ENCODE results near the gene DLST. TPM values are rescaled to one million over a fixed set of nuclear protein-coding genes. Genes with fewer than 3 reads are reported as not detected.
A peak's percentile ranks its signal among the peaks of the same experiment; 100 is the strongest.

The DLST gene
- total RNA-seq, 4 donors from 2014 or later: 80.9 to 91.6 (median 83.5) TPM

- DNase-seq: no peak
- Histone ChIP-seq H3K4me3 (replicated peaks in 1 of 3) (no peak overlapping the region), H3K27ac (peak overlapping the region; percentile 69 to 75 (median 74)), H3K4me1 (peaks cover 17 to 28% of the 10 kb centered on the region in 2 donors), H3K9me3 (no peaks in the 10 kb centered on the region), H3K27me3 (no peaks in the 10 kb centered on the region), H3K36me3 (no peaks in the 10 kb centered on the region)
- no peak for TF ChIP-seq POLR2A (IDR thresholded peaks at IDR 0.05)
- no peak for TF ChIP-seq CTCF (IDR thresholded peaks at IDR 0.05)
- WGBS, 2 donors: 87 to 88% methylated on average over 4 to 5 of the region's 5 CpGs
- intact Hi-C loops (cut with DNase I): loop anchor here (10.0 kb wide), 1 partner anchor 168 kb away; no protein-coding TSS in a partner anchor
These were observed 35.4 kb downstream of the DLST start for GRCh38 chr14:74917178-74917543.

- no peaks in the 10 kb centered on the region for H3K36me3 ChIP-seq
- peak; percentile 90 for DNase-seq
- no peaks in the 10 kb centered on the region for H3K9me3 ChIP-seq
- peaks cover 17 to 31% of the 10 kb centered on the region in 2 donors for H3K4me1 ChIP-seq
- peak overlapping the region; percentile 69 to 75 (median 74) for H3K27ac ChIP-seq
- WGBS, 2 donors: 24 to 38% methylated on average over 13 of the region's 13 CpGs
- no peak overlapping the region for H3K4me3 ChIP-seq (replicated peaks in 1 of 3)
- H3K27me3 ChIP-seq: no peaks in the 10 kb centered on the region
- intact Hi-C loops (cut with DNase I): loop anchor here (10.0 kb wide), 1 partner anchor 167 kb away; no protein-coding TSS in a partner anchor
- TF ChIP-seq POLR2A (IDR thresholded peaks at IDR 0.05): no peak
- no peak for TF ChIP-seq CTCF (IDR thresholded peaks at IDR 0.05)
These were observed 35.9 kb downstream of the DLST start for GRCh38 chr14:74917646-74918081.

- TF ChIP-seq POLR2A (IDR thresholded peaks at IDR 0.05) (no peak), CTCF (IDR thresholded peaks at IDR 0.05) (no peak)
- Histone ChIP-seq H3K9me3 (no peaks in the 10 kb centered on the region), H3K4me3 (replicated peaks in 1 of 3) (no peak overlapping the region), H3K27ac (peak overlapping the region in 2 of 3 donors; percentile 74 to 75), H3K27me3 (no peaks in the 10 kb centered on the region), H3K36me3 (no peaks in the 10 kb centered on the region), H3K4me1 (peaks cover 17 to 38% of the 10 kb centered on the region in 2 donors)
- no peak for DNase-seq
- intact Hi-C loops (cut with DNase I): loop anchor here (10.0 kb wide), 1 partner anchor 166 kb away; no protein-coding TSS in a partner anchor
- 93 to 96% methylated on average over 9 of the region's 9 CpGs for WGBS, 2 donors
These were observed 36.7 kb downstream of the DLST start for GRCh38 chr14:74918380-74918779.

- 90 to 92% methylated on average over 16 to 20 of the region's 22 CpGs for WGBS, 2 donors
- Histone ChIP-seq H3K27ac (no peak overlapping the region), H3K36me3 (no peaks in the 10 kb centered on the region), H3K27me3 (no peaks in the 10 kb centered on the region), H3K4me1 (peaks cover 17 to 35% of the 10 kb centered on the region in 2 donors), H3K9me3 (no peaks in the 10 kb centered on the region), H3K4me3 (replicated peaks in 1 of 3) (no peak overlapping the region)
- TF ChIP-seq CTCF (IDR thresholded peaks at IDR 0.05) (no peak), POLR2A (IDR thresholded peaks at IDR 0.05) (no peak)
- intact Hi-C loops (cut with DNase I): loop anchor here (10.0 kb wide), 1 partner anchor 165 kb away; no protein-coding TSS in a partner anchor
- no peak for DNase-seq
These were observed 37.9 kb downstream of the DLST start for GRCh38 chr14:74919421-74920165.

- intact Hi-C loops (cut with DNase I): no loop called here
- Histone ChIP-seq H3K36me3 (no peaks in the 10 kb centered on the region), H3K27me3 (no peaks in the 10 kb centered on the region), H3K4me3 (replicated peaks in 1 of 3) (no peak overlapping the region), H3K9me3 (no peaks in the 10 kb centered on the region), H3K27ac (no peak overlapping the region), H3K4me1 (peaks cover 17 to 35% of the 10 kb centered on the region in 2 donors)
- 93 to 95% methylated on average over 4 of the region's 4 CpGs for WGBS, 2 donors
- DNase-seq: no peak
- no peak for TF ChIP-seq CTCF (IDR thresholded peaks at IDR 0.05)
- no peak for TF ChIP-seq POLR2A (IDR thresholded peaks at IDR 0.05)
These were observed 38.6 kb downstream of the DLST start for GRCh38 chr14:74920281-74920680.
